GM12864 (cell line): ENCODE data around the gene MACROH2A1.

Experiments used
- DNase-seq: peaks from one replicate; pipeline ENCODE4 v3.0.0-alpha.2; 2011; ENCODE audit warnings: low read depth
- H3K4me3 ChIP-seq: 2 replicates; pipeline ENCODE4 v1.5.1; 2011; ENCODE audit warnings: mild to moderate bottlenecking, low read depth, low read length, control low read depth
- CTCF ChIP-seq: IDR thresholded peaks from 2 replicates; pipeline ENCODE4 v1.5.1; 2011; ENCODE audit warnings: low read depth, mild to moderate bottlenecking, moderate library complexity, low read length, control low read depth, inconsistent platforms; ENCODE audit errors: missing control alignments

MACROH2A1 gene

GRCh38 chr5:135439231-135440205, 40.5 kb upstream of the MACROH2A1 start:
- no peak for TF ChIP-seq CTCF

GRCh38 chr5:135438636-135439221, 39.7 kb upstream of the MACROH2A1 start:
- no peak overlapping the region for H3K4me3 ChIP-seq
- TF ChIP-seq CTCF, result no peak
- no peak for DNase-seq

More at GRCh38 chr5:135439231-135440205, 40.5 kb upstream of the MACROH2A1 start:
- DNase-seq, result no peak
- H3K4me3 ChIP-seq, result no peak overlapping the region

GRCh38 chr5:135437796-135438560, 38.9 kb upstream of the MACROH2A1 start:
- TF ChIP-seq CTCF, result no peak
- no peak for DNase-seq
- no peak overlapping the region for H3K4me3 ChIP-seq

- no peak for TF ChIP-seq CTCF
- no peak overlapping the region for H3K4me3 ChIP-seq
- no peak for DNase-seq
These were observed 38.4 kb upstream of the MACROH2A1 start for GRCh38 chr5:135437422-135437795.

- DNase-seq, result no peak
- H3K4me3 ChIP-seq, result no peak overlapping the region
- no peak for TF ChIP-seq CTCF
These were observed 38.0 kb upstream of the MACROH2A1 start for GRCh38 chr5:135436951-135437418.

- no peak overlapping the region for H3K4me3 ChIP-seq
- TF ChIP-seq CTCF, result no peak
- no peak for DNase-seq
These were observed 36.7 kb upstream of the MACROH2A1 start for GRCh38 chr5:135435467-135436330.
